Caco-2 (cell line): ENCODE measurements around the gene FAM187B. TPM values are rescaled to one million over a fixed set of nuclear protein-coding genes. Genes with fewer than 3 reads are reported as not detected.

Source experiments
- BruUV-seq: library from RNA; stranded (reverse); fragments of 400-500 nt; replicated peaks from 2 replicates; lab custom pipeline; 2021; lab: Mats Ljungman, UMichigan
- CTCF ChIA-PET: fragments of 300-600 bp; sonication (Branson Sonifier 250); formaldehyde crosslinking; loops from one replicate; lab custom pipeline; 2022; ENCODE audit warnings: antibody characterized with exemption; lab: Charles Lee
- POLR2A ChIA-PET: fragments of 300-600 bp; sonication (Branson Sonifier 250); formaldehyde crosslinking; loops from one replicate; lab custom pipeline; 2022; ENCODE audit warnings: antibody characterized with exemption; lab: Charles Lee
- DNase-seq, 2 experiments: peaks; one replicate each; pipeline versions ENCODE4 v3.0.0 to v3.0.0-alpha.2; 2020 to 2022
- H3K27me3 ChIP-seq: replicated peaks from 2 replicates; pipeline ENCODE4 v1.6.0; 2011; ENCODE audit warnings: low read length; ENCODE audit not compliant: control insufficient read depth, insufficient read depth
- H3K36me3 ChIP-seq: 2 replicates; pipeline ENCODE4 v1.5.1; 2011; ENCODE audit warnings: low read length; ENCODE audit not compliant: control insufficient read depth, insufficient read depth
- H3K4me1 ChIP-seq: fragments of 250-450 bp; sonication (Bioruptor Pico); 2 replicates; pipeline ENCODE4 v1.5.1; 2020; ENCODE audit warnings: mild to moderate bottlenecking
- H3K4me3 ChIP-seq: 2 replicates; pipeline ENCODE4 v1.5.1; 2011; ENCODE audit warnings: low read depth, mild to moderate bottlenecking, control low read depth, low read length
- H3K9me3 ChIP-seq: fragments of 250-450 bp; sonication (Bioruptor Pico); 2 replicates; pipeline ENCODE4 v1.5.1; 2020; ENCODE audit warnings: mild to moderate bottlenecking, moderate library complexity
- H3K27ac Mint-ChIP-seq: one replicate; pipeline ENCODE4 v1.8.0; 2022; ENCODE audit warnings: mixed read lengths; ENCODE audit not compliant: unreplicated experiment
- H3K27me3 Mint-ChIP-seq: one replicate; pipeline ENCODE4 v1.8.0; 2022; ENCODE audit warnings: mixed read lengths; ENCODE audit not compliant: insufficient read depth, unreplicated experiment
- H3K36me3 Mint-ChIP-seq: one replicate; pipeline ENCODE4 v1.8.0; 2022; ENCODE audit warnings: mild to moderate bottlenecking, mixed read lengths; ENCODE audit not compliant: insufficient read depth, unreplicated experiment
- H3K4me1 Mint-ChIP-seq: one replicate; pipeline ENCODE4 v1.8.0; 2022; ENCODE audit warnings: low read depth, mixed read lengths; ENCODE audit not compliant: unreplicated experiment
- H3K4me3 Mint-ChIP-seq: one replicate; pipeline ENCODE4 v1.8.0; 2022; ENCODE audit warnings: mild to moderate bottlenecking, moderate library complexity, mixed read lengths; ENCODE audit not compliant: unreplicated experiment
- H3K9me3 Mint-ChIP-seq: one replicate; pipeline ENCODE4 v1.8.0; 2022; ENCODE audit warnings: mixed read lengths; ENCODE audit not compliant: unreplicated experiment
- CTCF ChIP-seq, 2 experiments: fragments of 200-600 bp in 1 of 2; IDR thresholded peaks; 1 replicate in 1 of 2; 2 replicates in 1 of 2; pipeline versions ENCODE4 v1.5.1 to v1.8.0; 2011 to 2022; ENCODE audit warnings: antibody characterized with exemption in 1 of 2, control low read depth in 1 of 2, inconsistent platforms in 1 of 2, low read depth in 1 of 2, low read length in 1 of 2, mild to moderate bottlenecking in 1 of 2, moderate library complexity in 1 of 2; ENCODE audit not compliant: insufficient read depth in 1 of 2, severe bottlenecking in 1 of 2, unreplicated experiment in 1 of 2
- intact Hi-C: fragments of 100-400 bp; cut with micrococcal nuclease; formaldehyde crosslinking; loops from one replicate; pipeline ENCODE4 v1.10.0; 2022; ENCODE audit not compliant: unreplicated experiment
- total RNA-seq: library from RNA; stranded (reverse); gene quantifications from 2 replicates; pipeline ENCODE4 v1.2.3, GENCODE V29; 2022

The FAM187B gene
- total RNA-seq, 1 experiment from 2014 or later = not detected

- Mint-ChIP-seq H3K4me1 (no peaks in the 10 kb centered on the region), H3K27me3 (no peaks in the 10 kb centered on the region), H3K27ac (peak overlapping the region; percentile 58), H3K9me3 (no peaks in the 10 kb centered on the region), H3K36me3 (peaks cover 96% of the 10 kb centered on the region), H3K4me3 (no peak overlapping the region)
- Histone ChIP-seq H3K36me3 (peaks cover 8% of the 10 kb centered on the region), H3K9me3 (no peaks in the 10 kb centered on the region), H3K4me1 (0 out of 2 replicates have a peak, but pooled peaks cover 4% of the 10 kb centered on the region), H3K27me3 (no peaks in the 10 kb centered on the region), H3K4me3 (no peak overlapping the region)
- no TSS peak for BruUV-seq
- ChIA-PET CTCF (no interaction called here), POLR2A (interaction anchor here (1.1 kb wide), 1 partner anchor 11 kb away, joined by 3 read pairs; no protein-coding TSS in a partner anchor)
- intact Hi-C loops = loop anchor here (2.0 kb wide), 1 partner anchor 16 kb away; the partner anchor contains the start of gene LSR
- no peak for TF ChIP-seq CTCF (IDR thresholded peaks at IDR 0.05; ENCODE audit: insufficient read depth in 1 of 2, low read depth in 1 of 2, low read length in 1 of 2, severe bottlenecking in 1 of 2, unreplicated experiment in 1 of 2)
- DNase-seq = peak in 1 of 2 experiments; percentile 29
These were observed 36.0 kb upstream of the FAM187B start for GRCh38 chr19:35264268-35265125.

GRCh38 chr19:35262101-35262761, 33.7 kb upstream of the FAM187B start:
- H3K27me3 Mint-ChIP-seq = no peaks in the 10 kb centered on the region
- peak in 1 of 2 experiments; percentile 33 for DNase-seq
- intact Hi-C loops = no loop called here
- H3K36me3 Mint-ChIP-seq = peaks cover 94% of the 10 kb centered on the region
- no peaks in the 10 kb centered on the region for H3K4me1 Mint-ChIP-seq
- peak overlapping the region; percentile 83 for H3K27ac Mint-ChIP-seq
- Histone ChIP-seq H3K27me3 (no peaks in the 10 kb centered on the region), H3K4me3 (no peak overlapping the region), H3K36me3 (peaks cover 11% of the 10 kb centered on the region), H3K9me3 (no peaks in the 10 kb centered on the region), H3K4me1 (0 out of 2 replicates have a peak, but pooled peaks cover 4% of the 10 kb centered on the region)
- TF ChIP-seq CTCF (IDR thresholded peaks at IDR 0.05; ENCODE audit: insufficient read depth in 1 of 2, low read depth in 1 of 2, low read length in 1 of 2, severe bottlenecking in 1 of 2, unreplicated experiment in 1 of 2) = no peak
- BruUV-seq = no TSS peak
- ChIA-PET CTCF (no interaction called here), POLR2A (no interaction called here)
- H3K9me3 Mint-ChIP-seq = no peaks in the 10 kb centered on the region
- H3K4me3 Mint-ChIP-seq = no peak overlapping the region

GRCh38 chr19:35261356-35262100, 33.0 kb upstream of the FAM187B start:
- H3K27me3 ChIP-seq = no peaks in the 10 kb centered on the region
- H3K4me1 ChIP-seq = no peaks in the 10 kb centered on the region
- intact Hi-C loops = no loop called here
- CTCF ChIA-PET = no interaction called here
- POLR2A ChIA-PET = no interaction called here
- Mint-ChIP-seq H3K27ac (peak overlapping the region; percentile 83), H3K9me3 (no peaks in the 10 kb centered on the region), H3K36me3 (peaks cover 93% of the 10 kb centered on the region), H3K4me3 (no peak overlapping the region), H3K4me1 (no peaks in the 10 kb centered on the region), H3K27me3 (no peaks in the 10 kb centered on the region)
- H3K9me3 ChIP-seq = no peaks in the 10 kb centered on the region
- peak in 1 of 2 experiments; percentile 26 for DNase-seq
- H3K4me3 ChIP-seq = no peak overlapping the region
- no peak for TF ChIP-seq CTCF (IDR thresholded peaks at IDR 0.05; ENCODE audit: insufficient read depth in 1 of 2, low read depth in 1 of 2, low read length in 1 of 2, severe bottlenecking in 1 of 2, unreplicated experiment in 1 of 2)
- H3K36me3 ChIP-seq = peaks cover 13% of the 10 kb centered on the region
- BruUV-seq = no TSS peak
